Sigmoid colon (tissue), 4 donors: ENCODE data around the gene SERPINB10.

ENCODE experiments used
- CTCF ChIP-seq, 4 experiments: fragments of 450-650 bp in 3 of 4; fragments of 200-600 bp in 1 of 4; IDR thresholded peaks; one replicate each; pipeline ENCODE4 v1.5.1; 2016 to 2019; ENCODE audit warnings: antibody characterized with exemption in 4 of 4, mild to moderate bottlenecking in 3 of 4, moderate library complexity in 2 of 4
- POLR2A ChIP-seq, 2 donors: fragments of 450-650 bp; IDR thresholded peaks; one replicate each; pipeline ENCODE4 v1.6.1; 2016; ENCODE audit warnings: antibody characterized with exemption in 2 of 2, mild to moderate bottlenecking in 2 of 2, moderate library complexity in 2 of 2
- POLR2AphosphoS5 ChIP-seq, 4 donors: sonication (generic); formaldehyde crosslinking; IDR thresholded peaks; one replicate each; pipeline ENCODE4 v1.6.1; 2017; ENCODE audit warnings: antibody characterized with exemption in 4 of 4

- no peak for TF ChIP-seq POLR2AphosphoS5 (IDR thresholded peaks at IDR 0.05)
- TF ChIP-seq CTCF (IDR thresholded peaks at IDR 0.05), result no peak
- no peak for TF ChIP-seq POLR2A (IDR thresholded peaks at IDR 0.05)
Observed at GRCh38 chr18:63871836-63872235, 35.9 kb upstream of the SERPINB10 start.
